Dendritic cell treated with granulocyte-macrophage colony-stimulating factor and Interleukin-4, amounts not matched to agents 40 ng/mL and 50 ng/mL, for 4 days (primary cell): Measurements from ENCODE around the gene TMSB4X.
"Not testable (repeated sequence)": the region's sequence is repeated elsewhere in the genome, so short reads cannot be mapped to it uniquely, and the experiment has no call there.

Experiments used
- H3K27ac Mint-ChIP-seq: one replicate; pipeline ENCODE4 v1.8.0; 2022; ENCODE audit warnings: mild to moderate bottlenecking, mixed read lengths
- H3K27me3 Mint-ChIP-seq: one replicate; pipeline ENCODE4 v1.8.0; 2022; ENCODE audit warnings: mild to moderate bottlenecking, mixed read lengths
- H3K36me3 Mint-ChIP-seq: one replicate; pipeline ENCODE4 v1.8.0; 2022; ENCODE audit warnings: low read depth, mixed read lengths
- H3K4me1 Mint-ChIP-seq: one replicate; pipeline ENCODE4 v1.8.0; 2022; ENCODE audit warnings: low read depth, mixed read lengths
- H3K4me3 Mint-ChIP-seq: one replicate; pipeline ENCODE4 v1.8.0; 2022; ENCODE audit warnings: mild to moderate bottlenecking, moderate library complexity, mixed read lengths
- H3K9me3 Mint-ChIP-seq: one replicate; pipeline ENCODE4 v1.8.0; 2022; ENCODE audit warnings: mixed read lengths
- intact Hi-C: fragments of 100-400 bp; cut with micrococcal nuclease; formaldehyde crosslinking; loops from one replicate; pipeline ENCODE4 v1.15.0; 2022

Gene TMSB4X

DNA sequence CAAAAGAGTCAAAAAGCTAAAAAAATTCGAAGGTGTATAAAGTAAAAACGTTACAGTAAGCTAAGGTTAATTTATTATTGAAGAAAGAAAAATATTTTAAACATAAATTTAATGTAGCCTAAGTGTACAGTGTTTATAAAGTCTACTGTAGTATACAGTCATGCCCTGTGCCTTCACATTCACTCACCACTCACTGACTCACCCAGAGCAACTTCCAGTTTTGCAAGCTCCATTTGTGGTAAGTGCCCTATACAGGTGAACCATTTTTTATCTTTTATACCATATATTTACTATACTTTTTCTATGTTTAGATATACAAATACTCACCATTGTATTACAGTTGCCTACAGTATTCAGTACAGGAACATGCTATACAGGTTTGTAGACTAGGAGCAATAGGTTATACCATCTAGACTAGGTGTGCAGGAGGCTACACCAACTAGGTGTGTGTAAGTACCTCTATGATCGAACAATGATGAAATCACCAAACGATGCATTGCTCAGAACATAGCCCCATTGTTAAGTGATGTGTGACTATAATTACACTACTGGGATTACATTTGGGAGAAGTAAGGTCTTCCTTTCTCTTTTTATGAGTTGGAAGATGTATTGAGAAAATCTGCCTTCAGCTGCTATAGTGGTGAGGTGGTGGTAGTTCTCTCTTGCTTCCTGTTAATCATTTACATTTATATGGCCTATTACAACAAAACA, 27.2 kb downstream of the TMSB4X start:
- Mint-ChIP-seq H3K27me3 (no peaks in the 10 kb centered on the region), H3K4me3 (no peak overlapping the region), H3K27ac (peak overlapping the region; percentile 85), H3K36me3 (no peaks in the 10 kb centered on the region), H3K4me1 (peaks cover 30% of the 10 kb centered on the region), H3K9me3 (no peaks in the 10 kb centered on the region)
- intact Hi-C loops = loop anchor here (2.0 to 10.0 kb wide), 2 partner anchors 13 to 83 kb away; no protein-coding TSS in a partner anchor

DNA sequence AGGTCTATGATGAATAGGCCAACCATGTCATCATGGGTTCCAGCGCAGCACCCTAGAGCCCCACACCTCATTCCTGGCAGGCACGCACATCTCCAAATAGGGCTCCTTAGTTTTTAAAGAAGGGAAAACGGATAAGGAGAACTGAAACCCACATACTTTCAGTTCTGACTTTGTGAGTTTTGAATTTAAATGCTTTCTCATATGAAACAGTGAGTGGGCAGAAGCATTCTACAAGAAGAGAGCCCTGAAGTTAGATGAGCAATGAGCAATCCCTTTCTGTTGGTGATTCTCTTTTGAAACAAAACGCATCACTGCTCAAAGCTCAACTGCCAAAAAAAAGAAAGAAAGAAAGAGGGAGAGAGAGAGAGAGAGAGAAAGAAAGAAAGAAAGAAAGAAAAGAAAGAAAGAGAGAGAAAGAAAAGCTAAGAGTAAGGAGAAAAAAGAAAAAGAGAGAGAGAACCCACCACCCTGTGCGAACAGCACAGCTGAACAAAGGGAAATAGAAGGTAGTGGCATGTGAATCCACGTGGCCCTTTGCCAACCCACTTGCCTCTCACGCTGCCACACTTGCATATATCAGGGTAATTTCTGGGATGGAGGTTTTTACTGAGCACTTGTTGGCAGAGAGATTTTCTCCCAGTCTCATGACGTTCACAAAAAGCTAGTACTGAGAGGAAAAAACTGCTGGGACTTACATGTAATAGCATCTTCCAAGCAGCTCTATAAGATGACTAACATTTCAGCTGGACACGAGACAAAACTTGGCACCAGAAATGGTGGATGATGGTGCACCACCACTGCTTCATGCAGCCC, 31.0 kb downstream of the TMSB4X start:
- peaks cover 27% of the 10 kb centered on the region for H3K4me1 Mint-ChIP-seq
- intact Hi-C loops = loop anchor here (5.0 to 10.0 kb wide), 3 partner anchors 46 to 79 kb away; no protein-coding TSS in a partner anchor
- no peaks in the 10 kb centered on the region for H3K9me3 Mint-ChIP-seq
- H3K27me3 Mint-ChIP-seq = no peaks in the 10 kb centered on the region
- peak overlapping the region; percentile 72 for H3K4me3 Mint-ChIP-seq
- H3K27ac Mint-ChIP-seq = peak overlapping the region; percentile 97
- H3K36me3 Mint-ChIP-seq = no peaks in the 10 kb centered on the region

DNA sequence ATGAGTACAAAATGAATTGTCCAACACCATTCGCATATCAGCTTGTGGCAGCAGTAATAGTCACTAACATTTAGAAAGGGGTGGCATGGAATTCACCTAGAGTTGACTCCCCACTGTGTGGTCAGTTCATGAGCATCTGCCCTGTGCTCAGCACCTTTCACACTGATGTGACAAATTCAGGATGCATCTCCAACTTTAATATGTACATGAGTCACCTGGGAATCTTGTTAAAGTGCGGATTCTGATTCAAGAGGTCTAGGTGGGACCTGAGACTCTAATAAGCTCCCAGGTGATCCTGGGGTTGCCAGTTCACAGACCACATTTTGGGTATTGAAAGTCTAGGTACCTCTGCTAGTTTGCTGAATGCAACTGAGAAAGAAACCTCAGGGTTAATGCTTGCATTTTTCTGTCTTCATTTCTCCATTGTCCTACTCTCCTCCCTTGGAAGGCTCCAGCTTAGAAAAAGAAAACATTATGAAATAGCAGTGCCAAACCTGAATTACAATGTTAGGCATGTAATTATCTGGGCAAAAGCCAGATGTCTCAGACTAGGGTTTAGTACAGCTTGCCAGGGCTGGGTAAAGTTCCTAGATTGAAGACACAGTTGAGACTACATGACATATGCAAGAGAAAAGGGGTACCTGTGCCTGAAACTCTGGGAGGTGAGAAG, 32.7 kb downstream of the TMSB4X start:
- H3K4me1 Mint-ChIP-seq = peaks cover 29% of the 10 kb centered on the region
- H3K9me3 Mint-ChIP-seq = no peaks in the 10 kb centered on the region
- intact Hi-C loops = loop anchor here (5.0 to 10.0 kb wide), 3 partner anchors 45 to 77 kb away; no protein-coding TSS in a partner anchor
- H3K27me3 Mint-ChIP-seq = no peaks in the 10 kb centered on the region
- H3K4me3 Mint-ChIP-seq = no peak overlapping the region
- no peaks in the 10 kb centered on the region for H3K36me3 Mint-ChIP-seq
- H3K27ac Mint-ChIP-seq = peak overlapping the region; percentile 97

DNA sequence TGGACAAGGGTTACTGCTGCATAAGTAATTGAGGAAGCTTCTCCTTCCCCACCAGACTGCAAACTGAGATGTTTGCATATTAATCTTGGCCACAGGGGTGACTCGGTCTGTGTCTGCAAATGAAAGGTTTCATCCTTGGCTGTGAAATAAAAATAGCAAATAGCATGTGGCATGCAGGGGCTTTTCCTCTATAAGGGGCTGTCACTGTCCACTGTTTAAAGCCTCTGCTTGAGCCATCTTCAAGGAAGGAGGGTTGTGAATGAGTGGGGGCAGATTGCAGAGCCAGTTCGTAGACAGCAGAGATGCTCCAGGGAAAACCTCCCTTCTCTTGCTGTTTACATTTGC, 33.3 kb downstream of the TMSB4X start:
- no peaks in the 10 kb centered on the region for H3K36me3 Mint-ChIP-seq
- no peak overlapping the region for H3K27ac Mint-ChIP-seq
- H3K4me3 Mint-ChIP-seq = no peak overlapping the region
- H3K9me3 Mint-ChIP-seq = no peaks in the 10 kb centered on the region
- intact Hi-C loops = loop anchor here (5.0 to 10.0 kb wide), 3 partner anchors 44 to 77 kb away; no protein-coding TSS in a partner anchor
- H3K27me3 Mint-ChIP-seq = no peaks in the 10 kb centered on the region
- H3K4me1 Mint-ChIP-seq = peaks cover 34% of the 10 kb centered on the region

DNA sequence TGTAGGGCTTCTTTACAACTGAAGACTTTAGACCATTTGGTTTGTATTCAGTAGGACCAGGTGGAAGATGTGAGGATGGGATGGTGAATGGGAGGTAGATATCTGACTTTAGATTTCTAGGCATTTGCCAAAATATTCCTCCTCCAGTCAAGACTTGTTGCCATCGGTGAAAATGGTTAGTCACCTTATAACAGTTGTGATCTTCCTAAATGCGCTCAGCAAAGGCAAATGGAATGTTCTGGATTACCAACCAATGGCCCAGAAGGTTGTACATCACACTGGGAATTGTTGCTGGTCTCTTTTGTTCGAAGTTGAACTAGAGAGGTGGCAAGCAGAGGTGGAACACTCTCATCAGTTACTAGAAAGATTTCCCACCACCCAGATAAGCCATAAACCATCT, 33.9 kb downstream of the TMSB4X start:
- peaks cover 39% of the 10 kb centered on the region for H3K4me1 Mint-ChIP-seq
- no peak overlapping the region for H3K4me3 Mint-ChIP-seq
- H3K36me3 Mint-ChIP-seq = no peaks in the 10 kb centered on the region
- intact Hi-C loops = loop anchor here (5.0 to 10.0 kb wide), 3 partner anchors 43 to 76 kb away; no protein-coding TSS in a partner anchor
- H3K9me3 Mint-ChIP-seq = no peaks in the 10 kb centered on the region
- no peaks in the 10 kb centered on the region for H3K27me3 Mint-ChIP-seq
- peak overlapping the region; percentile 39 for H3K27ac Mint-ChIP-seq

DNA sequence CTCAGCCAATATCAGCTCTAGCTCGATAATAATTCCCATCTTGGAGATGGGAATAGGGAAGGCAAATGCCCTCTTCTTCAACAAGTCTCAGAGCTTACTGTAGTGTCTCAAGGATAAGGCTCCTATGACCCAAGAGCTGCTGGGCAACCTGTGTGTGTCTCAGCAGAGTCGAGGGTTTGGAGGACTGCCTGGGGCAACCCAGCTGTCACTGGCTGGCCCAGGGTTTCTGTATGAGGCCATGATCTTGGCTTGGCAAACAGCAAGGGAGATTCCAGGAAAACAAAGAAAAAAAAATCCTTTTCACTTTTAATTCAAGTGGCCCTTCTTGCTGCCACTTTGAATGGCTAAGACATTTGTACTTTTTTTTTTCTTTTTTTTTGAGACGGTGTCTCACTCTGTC, 34.4 kb downstream of the TMSB4X start:
- Mint-ChIP-seq H3K36me3 (no peaks in the 10 kb centered on the region), H3K27ac (peak overlapping the region; percentile 39), H3K9me3 (no peaks in the 10 kb centered on the region), H3K27me3 (no peaks in the 10 kb centered on the region), H3K4me1 (peaks cover 39% of the 10 kb centered on the region), H3K4me3 (no peak overlapping the region)
- intact Hi-C loops = loop anchor here (5.0 to 10.0 kb wide), 3 partner anchors 43 to 76 kb away; no protein-coding TSS in a partner anchor

DNA sequence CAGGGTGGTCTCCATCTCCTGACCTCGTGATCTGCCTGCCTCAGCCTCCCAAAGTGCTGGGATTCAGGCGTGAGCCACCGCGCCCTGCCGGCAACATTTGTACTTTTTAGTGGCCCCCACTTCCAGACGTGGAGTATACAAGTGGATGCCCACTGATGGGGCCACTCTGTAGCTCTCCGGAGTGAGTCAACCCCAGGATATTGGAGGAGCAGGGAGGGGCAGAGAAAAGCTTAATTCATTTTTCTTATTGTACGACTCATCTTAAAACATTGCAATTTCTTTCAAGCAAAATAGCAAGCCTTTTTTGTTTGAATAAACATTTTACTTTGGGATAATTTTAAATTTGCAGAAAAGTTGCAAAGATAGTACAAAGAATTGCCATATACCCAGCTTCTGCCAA, 34.9 kb downstream of the TMSB4X start:
- H3K9me3 Mint-ChIP-seq = no peaks in the 10 kb centered on the region
- peaks cover 39% of the 10 kb centered on the region for H3K4me1 Mint-ChIP-seq
- intact Hi-C loops = loop anchor here (5.0 to 10.0 kb wide), 4 partner anchors 33 to 75 kb away; partner anchors contain the start of gene TMSB4X
- H3K27ac Mint-ChIP-seq = no peak overlapping the region
- no peak overlapping the region for H3K4me3 Mint-ChIP-seq
- H3K27me3 Mint-ChIP-seq = no peaks in the 10 kb centered on the region
- H3K36me3 Mint-ChIP-seq = no peaks in the 10 kb centered on the region

DNA sequence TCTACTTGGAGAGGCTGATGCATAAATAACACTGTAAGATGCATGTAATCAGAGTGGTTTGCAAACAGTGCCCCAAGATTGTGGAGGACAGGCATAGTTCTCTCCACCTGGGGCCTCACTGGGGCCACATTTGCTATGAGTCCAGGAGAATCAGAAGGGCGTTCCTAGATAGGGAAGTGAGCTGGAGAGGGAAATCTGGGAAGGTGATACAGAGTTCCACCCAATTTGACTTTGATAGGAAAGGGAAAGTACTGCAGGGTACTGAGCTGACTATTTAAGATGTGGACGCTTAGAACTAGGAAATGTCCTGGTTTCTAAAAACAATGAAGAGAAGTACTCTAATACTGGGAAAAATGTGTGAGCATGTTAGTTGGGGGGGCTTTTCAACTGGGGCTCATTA, 35.6 kb downstream of the TMSB4X start:
- H3K36me3 Mint-ChIP-seq = no peaks in the 10 kb centered on the region

DNA sequence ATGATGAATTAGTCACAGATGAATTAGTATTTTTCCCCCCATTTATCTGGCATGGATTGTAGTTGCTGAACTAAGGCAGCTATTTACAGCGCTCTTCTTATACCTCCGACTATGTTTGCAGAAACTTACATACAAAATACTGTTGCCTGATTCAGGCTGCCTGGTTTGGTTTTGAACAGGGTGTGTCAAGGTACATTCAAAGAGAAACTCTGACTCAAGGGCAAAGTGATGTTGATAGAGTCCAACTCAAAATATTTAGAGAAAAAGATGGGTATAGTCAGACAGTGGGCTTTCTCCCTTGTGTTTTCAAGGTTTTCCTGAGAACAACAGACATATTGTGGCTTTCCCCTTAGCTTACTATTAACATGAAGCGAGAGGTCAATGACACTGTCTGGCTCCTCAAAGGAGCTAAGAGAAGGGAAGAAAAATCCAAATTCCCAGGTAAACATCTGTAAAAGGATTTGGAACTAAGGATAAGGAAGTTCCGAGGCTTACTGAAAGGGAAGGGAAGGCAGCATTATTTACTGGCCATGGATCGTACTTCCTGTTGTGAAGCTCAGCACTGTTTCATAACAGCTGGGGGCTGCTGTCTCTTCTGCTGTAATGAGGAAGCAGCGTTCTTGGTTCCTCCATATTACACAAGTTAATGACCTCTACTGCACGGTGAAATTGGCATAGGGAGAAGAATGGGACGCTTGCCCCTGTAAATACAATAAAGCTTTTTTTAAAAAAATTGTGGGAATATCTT, 38.6 kb downstream of the TMSB4X start:
- Mint-ChIP-seq H3K27ac (peak overlapping the region; percentile 74), H3K4me1 (peaks cover 47% of the 10 kb centered on the region), H3K4me3 (no peak overlapping the region), H3K36me3 (no peaks in the 10 kb centered on the region), H3K9me3 (no peaks in the 10 kb centered on the region), H3K27me3 (no peaks in the 10 kb centered on the region)
- intact Hi-C loops = loop anchor here (2.0 to 5.0 kb wide), 2 partner anchors 13 to 36 kb away; partner anchors contain the start of gene TMSB4X

More for the DNA sequence above, 35.6 kb downstream of the TMSB4X start:
- Mint-ChIP-seq H3K27ac (peak overlapping the region; percentile 25), H3K4me1 (peaks cover 41% of the 10 kb centered on the region), H3K4me3 (no peak overlapping the region), H3K27me3 (no peaks in the 10 kb centered on the region), H3K9me3 (no peaks in the 10 kb centered on the region)
- intact Hi-C loops = loop anchor here (5.0 kb wide), 1 partner anchor 33 kb away; the partner anchor contains the start of gene TMSB4X

DNA sequence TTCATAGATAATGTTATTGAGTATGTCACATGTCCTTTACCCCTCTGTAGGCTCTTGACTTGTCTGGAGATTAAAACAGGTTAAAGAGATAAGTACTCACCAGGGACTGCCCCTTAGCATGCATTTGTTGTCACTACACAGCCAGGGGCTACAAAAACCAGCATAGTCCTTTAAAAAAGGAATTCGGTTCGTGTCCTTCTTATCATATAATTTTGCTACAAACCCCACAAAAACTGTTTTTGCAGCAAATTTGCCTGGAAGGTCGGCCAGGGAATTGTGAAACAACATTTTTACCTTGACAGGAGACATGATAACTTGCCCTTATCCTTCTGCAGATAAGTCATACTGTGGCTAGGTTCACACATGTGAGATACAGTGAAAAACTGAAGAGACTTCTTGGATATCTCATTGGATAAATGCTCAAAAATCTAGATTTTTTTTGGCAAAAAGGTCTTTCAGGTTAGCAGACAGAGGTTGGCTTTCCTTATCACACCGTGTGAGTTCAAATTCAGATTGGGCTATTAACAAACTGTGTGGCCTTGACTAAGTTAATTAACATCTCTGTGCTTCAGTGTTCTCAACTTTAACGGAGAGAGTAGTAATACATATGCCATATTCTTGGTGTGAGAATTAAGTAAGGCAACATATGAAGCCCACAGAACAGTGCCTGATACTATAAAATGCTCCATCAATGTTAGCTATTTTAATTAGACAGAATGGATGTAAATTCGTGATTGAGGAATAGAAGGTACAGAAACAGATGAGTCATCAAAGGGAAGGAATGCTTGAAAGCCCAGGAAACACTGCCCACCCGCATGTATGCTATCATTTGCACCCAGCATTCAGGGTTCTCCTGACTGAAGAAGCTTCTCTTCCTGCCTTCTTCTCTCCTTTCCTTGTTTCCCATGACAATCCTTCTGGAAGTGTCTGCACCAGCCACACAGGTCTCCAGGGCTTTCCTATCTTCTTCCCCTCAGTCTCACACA, 39.5 kb downstream of the TMSB4X start:
- peak overlapping the region; percentile 37 for H3K27ac Mint-ChIP-seq
- intact Hi-C loops = loop anchor here (2.0 to 5.0 kb wide), 2 partner anchors 14 to 37 kb away; partner anchors contain the start of gene TMSB4X
- H3K27me3 Mint-ChIP-seq = no peaks in the 10 kb centered on the region
- no peaks in the 10 kb centered on the region for H3K36me3 Mint-ChIP-seq
- H3K4me3 Mint-ChIP-seq = no peak overlapping the region
- H3K9me3 Mint-ChIP-seq = no peaks in the 10 kb centered on the region
- H3K4me1 Mint-ChIP-seq = peaks cover 50% of the 10 kb centered on the region

DNA sequence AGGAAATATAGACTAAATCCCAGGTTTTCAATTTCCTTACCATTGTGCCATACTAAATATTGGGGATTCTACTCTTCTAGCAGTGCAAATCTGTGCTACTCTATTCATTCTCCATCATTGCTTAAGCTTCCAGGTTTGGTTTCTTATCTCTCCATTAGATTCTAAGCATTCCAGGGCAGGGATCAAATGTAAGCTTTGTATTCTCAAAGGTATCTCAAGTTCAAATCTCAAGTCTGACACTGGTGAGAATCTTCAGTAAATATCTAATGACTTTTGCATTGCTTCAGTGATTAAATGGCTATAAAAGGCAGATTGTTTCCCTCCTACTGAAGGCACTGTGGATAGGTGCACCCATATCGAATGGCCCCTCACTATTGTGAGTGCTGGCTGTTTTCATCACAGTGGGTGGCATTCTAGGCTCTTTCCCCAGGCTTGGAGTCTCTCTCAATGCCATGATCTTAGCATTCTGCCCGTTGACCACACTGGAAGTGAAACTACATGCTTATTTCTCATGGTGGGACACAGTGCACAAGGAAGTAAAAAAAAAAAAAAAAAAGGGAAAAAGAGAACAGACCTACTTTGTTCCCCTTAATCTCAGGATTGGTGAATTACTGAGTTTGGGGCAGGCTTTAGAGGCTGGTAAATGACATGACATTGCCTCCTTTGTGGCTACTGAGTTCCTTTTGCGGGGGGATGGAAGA, 40.8 kb downstream of the TMSB4X start:
- Mint-ChIP-seq H3K27me3 (no peaks in the 10 kb centered on the region), H3K27ac (peak overlapping the region; percentile 74), H3K4me3 (no peak overlapping the region), H3K4me1 (peaks cover 45% of the 10 kb centered on the region), H3K36me3 (no peaks in the 10 kb centered on the region), H3K9me3 (no peaks in the 10 kb centered on the region)
- intact Hi-C loops = loop anchor here (2.0 kb wide), 1 partner anchor 15 kb away; no protein-coding TSS in a partner anchor

DNA sequence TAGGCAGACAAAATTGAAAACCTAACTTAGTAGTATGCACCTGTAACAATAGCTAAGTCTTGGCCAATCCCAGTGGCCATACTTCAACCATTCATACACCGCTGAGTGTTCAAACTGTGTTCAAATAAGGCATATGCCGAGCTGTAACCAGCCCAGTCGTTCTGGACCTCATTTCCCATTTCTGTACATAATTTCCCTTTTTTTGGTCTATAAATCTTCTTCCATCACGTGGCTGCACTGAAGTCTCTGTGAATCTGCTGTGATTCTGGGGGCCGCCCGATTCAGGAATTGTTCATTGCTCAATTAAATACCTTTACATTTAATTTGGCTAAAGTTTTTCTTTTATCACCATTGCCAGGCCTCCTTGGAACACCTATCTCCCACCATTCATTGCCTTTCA, 41.8 kb downstream of the TMSB4X start:
- H3K4me3 Mint-ChIP-seq, H3K36me3 Mint-ChIP-seq, intact Hi-C loops, H3K27me3 Mint-ChIP-seq, H3K9me3 Mint-ChIP-seq: not testable (repeated sequence)
- Mint-ChIP-seq H3K27ac (peak overlapping the region; percentile 74), H3K4me1 (peaks cover 41% of the 10 kb centered on the region)
